OCI-LY7 (cell line): ENCODE measurements around the gene CBLN1. TPM values are rescaled to one million over a fixed set of nuclear protein-coding genes. Genes with fewer than 3 reads are reported as not detected.
A peak's percentile ranks its signal among the peaks of the same experiment; 100 is the strongest.

Source experiments
- BruUV-seq: library from RNA; stranded (reverse); fragments of 400-500 nt; replicated peaks from 2 replicates; lab custom pipeline; 2021; lab: Mats Ljungman, UMichigan
- CTCF ChIA-PET: fragments of 300-600 bp; sonication (Branson Sonifier 250); formaldehyde crosslinking; loops from one replicate; lab custom pipeline; 2022; ENCODE audit warnings: antibody characterized with exemption; ENCODE audit not compliant: unreplicated experiment; lab: Charles Lee
- POLR2A ChIA-PET: fragments of 300-600 bp; sonication (Branson Sonifier 250); formaldehyde crosslinking; loops from one replicate; lab custom pipeline; 2022; ENCODE audit warnings: antibody characterized with exemption; lab: Charles Lee
- DNase-seq: peaks from one replicate; pipeline ENCODE4 v3.0.0-alpha.2; 2015; ENCODE audit warnings: low spot score
- H2AFZ ChIP-seq: fragments of 200-600 bp; sonication (generic), shearing (Covaris generic); 2 replicates; pipeline ENCODE4 v1.6.1; 2014; ENCODE audit warnings: mild to moderate bottlenecking, antibody characterized with exemption, low read length, moderate library complexity
- H3K27ac ChIP-seq: fragments of 200-600 bp; sonication (generic); 2 replicates; pipeline ENCODE4 v1.5.1; 2014; ENCODE audit warnings: mixed run types, low read depth, mild to moderate bottlenecking, moderate library complexity, low read length, inconsistent platforms; ENCODE audit not compliant: poor library complexity, severe bottlenecking
- H3K36me3 ChIP-seq: fragments of 200-600 bp; sonication (generic); 2 replicates; pipeline ENCODE4 v1.6.1; 2014; ENCODE audit warnings: mild to moderate bottlenecking, antibody characterized with exemption, low read length, moderate library complexity, mixed read lengths; ENCODE audit not compliant: insufficient read depth
- H3K4me1 ChIP-seq: fragments of 200-600 bp; sonication (generic); 2 replicates; pipeline ENCODE4 v1.5.1; 2014; ENCODE audit warnings: mild to moderate bottlenecking, low read length; ENCODE audit not compliant: insufficient read depth, poor library complexity, severe bottlenecking
- H3K4me2 ChIP-seq: fragments of 200-600 bp; sonication (generic); 2 replicates; pipeline ENCODE4 v1.6.1; 2014; ENCODE audit warnings: mild to moderate bottlenecking, low read length
- H3K4me3 ChIP-seq: fragments of 200-600 bp; sonication (generic); 2 replicates; pipeline ENCODE4 v1.5.1; 2014; ENCODE audit warnings: mild to moderate bottlenecking, low read depth, low read length; ENCODE audit not compliant: poor library complexity, severe bottlenecking
- H3K79me2 ChIP-seq: fragments of 200-600 bp; sonication (generic); 2 replicates; pipeline ENCODE4 v1.6.1; 2016; ENCODE audit warnings: low read depth, mild to moderate bottlenecking, low read length, moderate library complexity, mixed read lengths; ENCODE audit not compliant: insufficient read depth
- H3K9me2 ChIP-seq: fragments of 200-600 bp; sonication (generic); 2 replicates; pipeline ENCODE4 v1.6.1; 2016; ENCODE audit warnings: mild to moderate bottlenecking, low read length, mixed read lengths; ENCODE audit not compliant: insufficient read depth
- H3K9me3 ChIP-seq: fragments of 200-600 bp; sonication (generic); 2 replicates; pipeline ENCODE4 v1.6.1; 2014; ENCODE audit warnings: mild to moderate bottlenecking, mixed run types, low read length, mixed read lengths
- H4K20me1 ChIP-seq: fragments of 200-600 bp; sonication (generic); 2 replicates; pipeline ENCODE4 v1.6.1; 2014; ENCODE audit warnings: mild to moderate bottlenecking, antibody characterized with exemption, low read length, moderate library complexity, mixed read lengths; ENCODE audit not compliant: insufficient read depth
- EZH2phosphoT487 ChIP-seq: fragments of 200-600 bp; sonication (generic); IDR thresholded peaks from 2 replicates; pipeline ENCODE4 v1.6.1; 2018; ENCODE audit warnings: low read depth, borderline replicate concordance, mild to moderate bottlenecking, mixed run types, antibody characterized with exemption, low read length, moderate library complexity, mixed read lengths
- intact Hi-C: fragments of 100-400 bp; cut with micrococcal nuclease; formaldehyde crosslinking; loops from one replicate; pipeline ENCODE4 v1.10.0; 2022; ENCODE audit not compliant: unreplicated experiment
- total RNA-seq, 2 experiments: library from RNA; depleted of rRNA in 1 of 2; stranded (reverse); fragments of >200 nt in 1 of 2; shearing (Covaris generic) in 1 of 2; gene quantifications; 2 replicates each; pipeline ENCODE4 v1.2.3, GENCODE V29; 2014 to 2022
- TF ChIP-seq, protein P1 (sequence below): fragments of 200-600 bp; sonication (generic); conservative IDR thresholded peaks from 2 replicates; pipeline ENCODE4 v1.5.1; 2014; ENCODE audit warnings: mild to moderate bottlenecking, antibody characterized with exemption, low read length, moderate library complexity, mixed read lengths

Gene CBLN1
- total RNA-seq, 2 experiments from 2014 or later = 1.4 to 2.9 TPM

- Histone ChIP-seq H3K4me3 (no peak overlapping the region), H3K4me1 (peaks cover 7% of the 10 kb centered on the region), H3K9me2 (no peaks in the 10 kb centered on the region), H4K20me1 (no peaks in the 10 kb centered on the region), H3K9me3 (no peaks in the 10 kb centered on the region), H3K27ac (no peak overlapping the region), H3K36me3 (no peaks in the 10 kb centered on the region), H2AFZ (no peak overlapping the region), H3K79me2 (no peaks in the 10 kb centered on the region), H3K4me2 (no peak overlapping the region)
- TF ChIP-seq, protein P1, sequence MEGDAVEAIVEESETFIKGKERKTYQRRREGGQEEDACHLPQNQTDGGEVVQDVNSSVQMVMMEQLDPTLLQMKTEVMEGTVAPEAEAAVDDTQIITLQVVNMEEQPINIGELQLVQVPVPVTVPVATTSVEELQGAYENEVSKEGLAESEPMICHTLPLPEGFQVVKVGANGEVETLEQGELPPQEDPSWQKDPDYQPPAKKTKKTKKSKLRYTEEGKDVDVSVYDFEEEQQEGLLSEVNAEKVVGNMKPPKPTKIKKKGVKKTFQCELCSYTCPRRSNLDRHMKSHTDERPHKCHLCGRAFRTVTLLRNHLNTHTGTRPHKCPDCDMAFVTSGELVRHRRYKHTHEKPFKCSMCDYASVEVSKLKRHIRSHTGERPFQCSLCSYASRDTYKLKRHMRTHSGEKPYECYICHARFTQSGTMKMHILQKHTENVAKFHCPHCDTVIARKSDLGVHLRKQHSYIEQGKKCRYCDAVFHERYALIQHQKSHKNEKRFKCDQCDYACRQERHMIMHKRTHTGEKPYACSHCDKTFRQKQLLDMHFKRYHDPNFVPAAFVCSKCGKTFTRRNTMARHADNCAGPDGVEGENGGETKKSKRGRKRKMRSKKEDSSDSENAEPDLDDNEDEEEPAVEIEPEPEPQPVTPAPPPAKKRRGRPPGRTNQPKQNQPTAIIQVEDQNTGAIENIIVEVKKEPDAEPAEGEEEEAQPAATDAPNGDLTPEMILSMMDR = no peak
- TF ChIP-seq EZH2phosphoT487 = no peak
- no TSS peak for BruUV-seq
- no peak for DNase-seq
- ChIA-PET POLR2A (no interaction called here), CTCF (interaction anchor here (0.6 kb wide), 1 partner anchor 19 kb away, joined by 3 read pairs; no protein-coding TSS in a partner anchor)
- intact Hi-C loops = loop anchor here (10.0 kb wide), 1 partner anchor 903 kb away; the partner anchor contains the start of gene SIAH1
Measured at GRCh38 chr16:49287572-49287971, 5.9 kb upstream of the CBLN1 start.

DNA sequence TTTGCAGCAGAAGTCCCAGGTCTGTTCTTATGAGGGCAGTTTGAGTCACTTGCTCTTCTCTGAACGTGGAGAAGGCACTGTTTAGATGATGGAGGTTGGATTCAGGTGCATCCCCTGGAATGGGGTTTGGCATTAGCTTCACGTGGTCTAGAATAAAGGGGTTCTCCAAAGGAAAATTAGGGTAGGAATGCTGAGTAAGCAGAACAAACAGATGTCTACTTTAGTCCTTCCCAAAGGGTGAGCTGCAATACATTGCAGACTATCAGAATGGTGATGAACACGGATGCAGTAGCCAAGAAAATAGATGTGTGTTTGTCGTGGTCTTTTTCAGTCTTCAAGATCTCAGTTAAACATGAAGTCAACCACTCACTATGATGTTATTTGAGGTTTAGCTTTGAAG is 3.3 kb upstream of the CBLN1 start:
- no TSS peak for BruUV-seq
- Histone ChIP-seq H3K9me3 (no peaks in the 10 kb centered on the region), H3K36me3 (no peaks in the 10 kb centered on the region), H3K4me1 (peaks cover 8% of the 10 kb centered on the region), H2AFZ (no peak overlapping the region), H3K4me2 (no peak overlapping the region), H3K79me2 (no peaks in the 10 kb centered on the region), H4K20me1 (no peaks in the 10 kb centered on the region), H3K4me3 (no peak overlapping the region), H3K27ac (no peak overlapping the region), H3K9me2 (no peaks in the 10 kb centered on the region)
- DNase-seq = no peak
- TF ChIP-seq EZH2phosphoT487 = no peak
- TF ChIP-seq, protein P1 = no peak
- CTCF ChIA-PET = no interaction called here
- POLR2A ChIA-PET = no interaction called here
- intact Hi-C loops = loop anchor here (5.0 to 10.0 kb wide), 2 partner anchors 52 to 900 kb away; partner anchors contain the start of gene SIAH1

DNA sequence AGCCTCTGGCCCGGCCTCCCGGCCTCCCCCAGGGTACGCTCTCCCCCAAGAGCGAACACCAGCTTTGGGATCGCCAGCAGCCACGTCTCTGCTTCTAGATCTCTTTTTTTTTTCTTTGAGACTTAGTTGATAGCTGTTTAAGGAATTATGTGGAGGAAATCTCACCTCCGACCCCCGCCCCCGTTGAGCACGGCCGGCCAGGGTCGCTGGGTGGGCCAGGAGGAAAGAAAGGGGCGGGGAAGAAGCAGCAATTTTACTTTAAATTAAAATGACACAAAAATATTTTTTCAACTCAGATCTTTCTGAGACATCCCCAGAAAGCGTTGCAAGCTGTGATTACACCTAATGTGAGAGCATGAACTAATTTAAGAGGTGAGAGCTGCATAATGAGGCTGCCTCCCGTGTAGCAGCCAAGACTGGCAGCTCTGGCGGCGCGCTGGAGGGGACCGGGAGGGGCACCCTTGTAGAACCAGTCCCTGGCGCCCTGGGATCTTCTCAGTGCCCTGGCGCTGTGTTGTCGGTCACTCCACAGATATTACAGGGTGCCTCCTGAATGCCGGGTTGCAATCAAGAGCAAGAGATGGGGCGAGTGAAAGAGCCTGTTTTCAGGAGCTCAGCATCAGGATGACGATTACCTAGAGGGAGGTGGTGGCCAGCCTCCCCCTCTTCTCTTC is 1.9 kb upstream of the CBLN1 start:
- Histone ChIP-seq H4K20me1 (no peaks in the 10 kb centered on the region), H3K27ac (no peak overlapping the region), H3K4me1 (peaks cover 8% of the 10 kb centered on the region), H3K9me3 (no peaks in the 10 kb centered on the region), H3K4me3 (peak overlapping the region; percentile 72), H3K79me2 (no peaks in the 10 kb centered on the region), H3K9me2 (no peaks in the 10 kb centered on the region), H2AFZ (no peak overlapping the region), H3K4me2 (peak overlapping the region; percentile 85), H3K36me3 (no peaks in the 10 kb centered on the region)
- intact Hi-C loops = loop anchor here (2.0 to 10.0 kb wide), 3 partner anchors 54 to 899 kb away; partner anchors contain the start of gene SIAH1
- ChIA-PET CTCF (no interaction called here), POLR2A (no interaction called here)
- TF ChIP-seq EZH2phosphoT487 = no peak
- TF ChIP-seq, protein P1 = no peak
- no TSS peak for BruUV-seq
- no peak for DNase-seq
